ENCODE data around the gene SNF8.

SNF8 gene

DNA sequence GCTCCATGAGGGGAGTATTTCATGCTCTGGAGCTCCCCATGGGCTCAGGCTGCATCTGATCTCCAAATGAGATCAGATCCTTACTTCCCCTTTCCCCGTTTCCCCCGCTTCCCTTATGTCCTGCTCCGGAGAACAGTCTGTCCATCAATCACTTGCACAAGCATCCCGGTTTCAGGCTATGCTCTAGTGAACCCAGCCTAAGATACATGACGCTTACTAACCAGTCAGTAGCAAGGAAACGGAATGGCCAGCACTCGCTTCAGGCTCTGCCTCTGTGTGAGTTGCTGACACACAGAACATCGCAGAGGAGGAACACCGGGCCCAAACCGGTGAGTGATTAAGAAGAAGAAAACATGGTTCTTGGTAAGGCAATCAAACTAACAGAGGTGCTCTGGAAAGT is 61.5 kb downstream of the SNF8 start:
- no peak for DNase-seq

- no peak for DNase-seq
Observed at GRCh38 chr17:48882272-48882671, 62.4 kb downstream of the SNF8 start.

Measured in SIG-M5 (cell line).